Activated CD4-positive, alpha-beta memory T cell treated with anti-CD3 and anti-CD28 coated beads, Interleukin-2, amount 10 ng/mL, durations not matched to agents 7 days and 5 days (primary cell): ENCODE measurements around the gene CIDEC. TPM values are rescaled to one million over a fixed set of nuclear protein-coding genes. Genes with fewer than 3 reads are reported as not detected.
"Not testable (repeated sequence)": the region's sequence is repeated elsewhere in the genome, so short reads cannot be mapped to it uniquely, and the experiment has no call there.

Experiments used
- CTCF ChIA-PET: fragments of 350-600 bp; sonication (Branson Sonifier 250); formaldehyde crosslinking; loops from one replicate; lab custom pipeline; 2021; ENCODE audit warnings: antibody characterized with exemption, inconsistent platforms; lab: Charles Lee
- POLR2A ChIA-PET: fragments of 350-600 bp; sonication (Branson Sonifier 250); formaldehyde crosslinking; loops from one replicate; lab custom pipeline; 2021; ENCODE audit warnings: antibody characterized with exemption; lab: Charles Lee
- DNase-seq: peaks from one replicate; pipeline ENCODE4 v3.0.0-alpha.2; 2020
- H3K27ac Mint-ChIP-seq: one replicate; pipeline ENCODE4 v1.8.0; 2021; ENCODE audit warnings: mild to moderate bottlenecking, mixed read lengths
- H3K27me3 Mint-ChIP-seq: one replicate; pipeline ENCODE4 v1.8.0; 2021; ENCODE audit warnings: mixed read lengths
- H3K36me3 Mint-ChIP-seq: one replicate; pipeline ENCODE4 v1.8.0; 2021; ENCODE audit warnings: low read depth, mixed read lengths
- H3K4me1 Mint-ChIP-seq: one replicate; pipeline ENCODE4 v1.8.0; 2021; ENCODE audit warnings: mixed read lengths
- H3K4me3 Mint-ChIP-seq: one replicate; pipeline ENCODE4 v1.8.0; 2021; ENCODE audit warnings: mild to moderate bottlenecking, mixed read lengths
- H3K9me3 Mint-ChIP-seq: one replicate; pipeline ENCODE4 v1.8.0; 2021; ENCODE audit warnings: mixed read lengths
- total RNA-seq, 2 experiments: library from RNA; stranded (reverse); gene quantifications; one replicate each; pipeline ENCODE4 v1.2.3, GENCODE V29; 2021

The CIDEC gene
- total RNA-seq, 2 experiments from 2014 or later, result not detected

DNA sequence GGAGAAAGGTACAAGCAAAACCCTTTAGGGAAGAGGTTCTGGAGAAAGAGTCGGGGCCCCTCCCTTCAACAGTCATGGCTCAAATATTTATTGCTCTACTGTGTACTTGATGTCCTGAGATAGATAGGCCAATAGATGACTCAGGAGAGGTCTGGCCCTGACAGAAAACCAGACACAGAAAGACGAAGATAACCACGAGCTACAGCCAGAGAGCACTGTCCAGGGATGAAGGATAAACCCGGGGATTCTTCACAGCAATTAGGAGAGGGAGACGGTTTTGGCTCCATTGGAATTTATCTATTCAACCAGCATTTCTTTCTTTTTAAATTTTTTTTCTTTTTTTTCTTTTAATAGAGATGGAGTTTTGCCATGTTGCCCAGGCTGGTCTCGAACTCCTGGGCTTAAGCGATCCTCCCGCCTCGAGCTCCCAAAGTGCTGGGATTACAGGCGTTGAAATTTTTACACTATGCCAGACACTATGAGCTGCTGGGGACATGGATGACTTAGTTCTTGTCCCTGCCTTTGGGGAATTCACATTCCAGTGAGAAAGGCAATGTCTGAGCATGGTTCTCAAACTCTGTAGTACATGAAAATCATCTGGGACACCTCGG, 4.6 kb upstream of the CIDEC start:
- Mint-ChIP-seq H3K27me3 (no peaks in the 10 kb centered on the region), H3K9me3 (no peaks in the 10 kb centered on the region), H3K36me3 (no peaks in the 10 kb centered on the region), H3K4me3 (no peak overlapping the region), H3K4me1 (peaks cover under 1% of the 10 kb centered on the region), H3K27ac (no peak overlapping the region)
- DNase-seq, result no peak
- CTCF ChIA-PET, result interaction anchor here (0.5 to 2.2 kb wide), 2 partner anchors 48 to 138 kb away, joined by 4 to 9 read pairs; no protein-coding TSS in a partner anchor
- POLR2A ChIA-PET, result interaction anchor here (0.6 kb wide), 1 partner anchor 177 kb away, joined by 3 read pairs; no protein-coding TSS in a partner anchor

DNA sequence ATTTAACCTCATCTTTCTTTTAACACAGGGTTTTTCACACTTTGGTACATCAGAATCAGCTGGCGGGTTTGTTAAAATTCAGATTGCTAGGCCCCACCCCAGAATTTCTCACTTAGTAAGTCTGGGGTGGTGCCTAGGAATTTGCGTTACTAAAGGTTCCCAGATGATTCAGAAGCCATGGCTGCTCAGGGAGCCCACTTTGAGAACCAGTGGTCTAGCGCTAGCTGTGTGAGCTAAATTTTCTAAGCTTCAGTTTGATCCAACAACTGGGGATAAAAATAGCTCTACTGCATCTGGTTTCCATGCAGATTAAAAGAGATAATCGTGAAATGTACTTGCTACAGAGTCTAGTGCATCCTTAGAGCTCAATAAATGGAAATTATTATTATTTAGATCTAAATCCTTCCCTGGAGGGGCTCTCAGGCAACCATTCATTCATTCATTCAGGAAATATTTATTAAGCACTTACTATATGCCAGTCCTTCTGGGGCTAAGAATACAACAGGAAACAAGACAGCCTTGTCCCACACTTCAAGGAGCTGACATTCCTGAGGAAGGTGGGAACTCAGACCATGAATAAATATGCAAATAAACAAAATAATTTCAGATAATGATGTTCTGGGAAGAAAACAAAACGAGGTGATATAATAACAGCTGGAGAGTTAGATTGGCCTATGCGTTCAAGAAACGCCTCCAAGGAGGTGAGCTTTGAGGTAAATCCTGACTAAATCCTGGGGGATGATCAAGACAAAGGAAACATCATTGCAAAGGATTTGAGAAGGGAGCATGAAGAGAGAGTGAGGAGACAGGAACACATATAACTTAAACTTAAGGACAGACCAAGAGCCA, 3.9 kb upstream of the CIDEC start:
- POLR2A ChIA-PET, result interaction anchor here (0.6 to 1.3 kb wide), 2 partner anchors 10 to 176 kb away, joined by 3 read pairs; no protein-coding TSS in a partner anchor
- no peaks in the 10 kb centered on the region for H3K36me3 Mint-ChIP-seq

DNA sequence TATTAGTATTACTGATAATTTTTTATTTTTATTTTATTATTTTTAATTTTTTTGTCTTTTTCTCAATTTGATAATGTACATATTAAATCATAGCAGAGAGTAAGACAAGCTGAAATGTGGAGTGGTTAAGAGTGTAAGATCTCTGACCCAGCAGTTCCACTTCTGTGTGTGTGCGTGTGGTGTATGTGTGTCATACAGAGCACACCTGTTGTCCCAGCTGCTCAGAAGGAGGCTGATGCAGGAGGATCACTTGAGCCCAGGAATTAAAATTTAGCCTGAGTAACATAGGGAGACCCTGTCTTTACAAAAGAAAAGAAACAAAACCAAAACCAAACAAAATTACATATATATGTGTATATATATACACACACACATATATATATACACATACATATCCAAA, 1.4 kb upstream of the CIDEC start:
- H3K36me3 Mint-ChIP-seq, result no peaks in the 10 kb centered on the region
- H3K27ac Mint-ChIP-seq, result no peak overlapping the region
- no peak for DNase-seq
- H3K27me3 Mint-ChIP-seq, result peaks cover 3% of the 10 kb centered on the region
- no peak overlapping the region for H3K4me3 Mint-ChIP-seq
- H3K9me3 Mint-ChIP-seq, result no peaks in the 10 kb centered on the region
- H3K4me1 Mint-ChIP-seq, result no peaks in the 10 kb centered on the region
- CTCF ChIA-PET, result interaction anchor here (0.7 kb wide), 1 partner anchor 135 kb away, joined by 3 read pairs; no protein-coding TSS in a partner anchor
- POLR2A ChIA-PET, result no interaction called here

More for the DNA sequence above, 3.9 kb upstream of the CIDEC start:
- Mint-ChIP-seq H3K9me3 (no peaks in the 10 kb centered on the region), H3K4me3 (no peak overlapping the region), H3K4me1 (no peaks in the 10 kb centered on the region), H3K27me3 (no peaks in the 10 kb centered on the region), H3K27ac (no peak overlapping the region)
- CTCF ChIA-PET, result interaction anchor here (0.7 to 2.2 kb wide), 2 partner anchors 49 to 147 kb away, joined by 3 to 9 read pairs; no protein-coding TSS in a partner anchor
- DNase-seq, result no peak

DNA sequence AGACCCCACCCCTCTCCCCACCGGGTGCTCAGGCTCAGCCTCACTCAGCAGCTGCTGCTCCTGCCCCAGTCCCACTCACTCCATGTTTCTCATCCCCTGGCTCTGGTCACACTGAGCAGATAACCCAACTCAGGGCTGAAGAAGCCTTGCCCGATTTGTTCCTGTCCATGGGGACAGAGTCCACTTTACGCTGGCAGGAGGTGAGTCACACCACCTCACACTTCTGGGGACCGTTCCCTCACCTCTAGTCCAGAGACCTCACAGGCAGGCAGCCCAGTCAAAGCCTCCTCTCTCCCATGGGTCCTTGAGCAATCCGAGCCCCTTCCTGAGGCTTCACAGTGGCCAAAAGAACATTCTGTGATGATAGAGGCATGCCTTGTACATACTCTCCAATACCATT, 1.4 kb downstream of the CIDEC start:
- DNase-seq, result no peak
- Mint-ChIP-seq H3K9me3 (no peaks in the 10 kb centered on the region), H3K36me3 (no peaks in the 10 kb centered on the region), H3K27ac (no peak overlapping the region), H3K27me3 (peaks cover 3% of the 10 kb centered on the region), H3K4me3 (no peak overlapping the region), H3K4me1 (no peaks in the 10 kb centered on the region)
- ChIA-PET CTCF (no interaction called here), POLR2A (no interaction called here)

DNA sequence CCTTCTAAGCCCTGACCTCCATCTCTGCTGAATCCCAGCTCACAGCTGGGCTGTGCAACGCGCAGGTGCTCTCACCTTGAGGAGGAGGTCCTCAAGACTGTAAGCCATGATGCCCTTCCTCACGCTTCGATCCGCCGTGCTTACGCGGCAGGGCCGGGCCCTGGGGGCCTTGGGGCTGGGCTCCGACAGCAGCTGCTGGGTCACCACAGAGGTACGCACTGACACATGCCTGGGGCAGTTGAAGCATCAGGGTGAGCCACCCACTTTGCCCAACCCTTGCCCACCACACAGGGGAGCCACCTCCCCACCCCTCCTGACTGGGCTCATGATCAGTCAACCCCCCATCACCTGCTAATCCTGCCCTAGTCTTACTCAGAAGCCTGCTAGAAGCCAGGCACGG, 3.1 kb downstream of the CIDEC start:
- POLR2A ChIA-PET, result interaction anchor here (1.7 kb wide), 1 partner anchor 14 kb away, joined by 7 read pairs; the partner anchor contains the start of gene JAGN1
- Mint-ChIP-seq H3K27me3 (peaks cover 3% of the 10 kb centered on the region), H3K27ac (no peak overlapping the region), H3K4me3 (no peak overlapping the region), H3K4me1 (no peaks in the 10 kb centered on the region), H3K36me3 (no peaks in the 10 kb centered on the region), H3K9me3 (no peaks in the 10 kb centered on the region)
- CTCF ChIA-PET, result no interaction called here
- no peak for DNase-seq

DNA sequence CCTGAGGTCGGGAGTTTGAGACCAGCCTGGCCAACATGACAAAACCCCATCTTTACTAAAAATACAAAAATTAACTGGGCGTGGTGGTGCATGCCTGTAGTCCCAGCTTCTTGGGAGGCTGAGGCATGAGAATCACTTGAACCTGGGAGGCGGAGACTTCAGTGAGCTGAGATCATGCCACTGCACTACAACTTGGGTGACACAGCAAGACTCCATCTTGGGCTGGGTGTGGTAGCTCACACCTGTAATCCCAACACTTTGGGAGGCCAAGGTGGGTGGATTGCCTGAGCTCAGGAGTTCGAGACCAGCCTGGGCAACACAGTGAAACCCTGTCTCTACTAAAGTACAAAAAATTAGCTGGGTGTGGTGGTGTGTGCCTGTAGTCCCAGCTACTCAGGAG, 3.8 kb downstream of the CIDEC start:
- POLR2A ChIA-PET, result interaction anchor here (1.7 kb wide), 1 partner anchor 14 kb away, joined by 7 read pairs; the partner anchor contains the start of gene JAGN1
- CTCF ChIA-PET, H3K9me3 Mint-ChIP-seq, H3K27me3 Mint-ChIP-seq, H3K4me3 Mint-ChIP-seq, DNase-seq, H3K4me1 Mint-ChIP-seq, H3K27ac Mint-ChIP-seq, H3K36me3 Mint-ChIP-seq: not testable (repeated sequence)

DNA sequence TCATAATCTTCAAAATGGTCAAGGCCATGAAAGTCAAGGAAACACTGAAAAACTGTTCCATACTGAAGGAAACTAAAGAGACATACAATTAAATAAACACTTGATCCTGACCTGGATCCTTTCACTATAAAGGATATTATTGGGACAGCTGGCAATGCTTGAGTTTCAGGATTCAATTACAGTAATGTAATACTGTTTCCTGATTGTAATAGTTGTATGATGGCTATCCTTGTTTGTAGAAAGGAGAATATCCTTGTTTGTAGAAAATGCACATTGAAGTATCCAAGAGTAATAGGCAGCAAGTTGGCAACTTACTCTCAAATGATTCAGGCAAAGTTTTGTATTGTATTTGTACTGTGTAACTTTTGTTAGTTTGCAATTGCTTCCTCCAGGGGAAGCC, 4.6 kb downstream of the CIDEC start:
- Mint-ChIP-seq H3K27ac (no peak overlapping the region), H3K9me3 (no peaks in the 10 kb centered on the region), H3K4me1 (no peaks in the 10 kb centered on the region), H3K4me3 (no peak overlapping the region), H3K36me3 (no peaks in the 10 kb centered on the region), H3K27me3 (peaks cover 3% of the 10 kb centered on the region)
- ChIA-PET CTCF (no interaction called here), POLR2A (no interaction called here)
- no peak for DNase-seq

DNA sequence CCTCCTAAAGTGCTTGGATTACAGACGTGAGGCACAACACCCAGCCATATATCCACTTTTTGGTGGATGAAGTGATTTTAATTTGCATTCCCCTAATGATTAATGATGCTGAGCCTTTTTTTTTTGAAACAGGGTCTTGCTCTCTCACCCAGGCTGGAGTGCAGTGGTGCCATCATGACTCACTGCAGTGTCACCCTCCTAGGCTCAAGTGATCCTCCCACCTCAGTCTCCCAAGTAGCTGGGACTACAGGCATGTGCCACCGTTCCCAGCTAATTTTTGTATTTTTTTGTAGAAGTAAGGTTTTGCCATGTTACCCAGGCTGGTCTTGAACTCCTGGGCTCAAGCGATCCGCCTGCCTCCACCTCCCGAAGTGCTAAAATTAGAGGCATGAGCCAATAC, 8.0 kb downstream of the CIDEC start:
- H3K36me3 Mint-ChIP-seq, H3K27me3 Mint-ChIP-seq, H3K27ac Mint-ChIP-seq, POLR2A ChIA-PET, H3K4me1 Mint-ChIP-seq, H3K9me3 Mint-ChIP-seq, H3K4me3 Mint-ChIP-seq, DNase-seq: not testable (repeated sequence)
- CTCF ChIA-PET, result interaction anchor here (1.6 kb wide), 1 partner anchor 23 kb away, joined by 3 read pairs; no protein-coding TSS in a partner anchor

DNA sequence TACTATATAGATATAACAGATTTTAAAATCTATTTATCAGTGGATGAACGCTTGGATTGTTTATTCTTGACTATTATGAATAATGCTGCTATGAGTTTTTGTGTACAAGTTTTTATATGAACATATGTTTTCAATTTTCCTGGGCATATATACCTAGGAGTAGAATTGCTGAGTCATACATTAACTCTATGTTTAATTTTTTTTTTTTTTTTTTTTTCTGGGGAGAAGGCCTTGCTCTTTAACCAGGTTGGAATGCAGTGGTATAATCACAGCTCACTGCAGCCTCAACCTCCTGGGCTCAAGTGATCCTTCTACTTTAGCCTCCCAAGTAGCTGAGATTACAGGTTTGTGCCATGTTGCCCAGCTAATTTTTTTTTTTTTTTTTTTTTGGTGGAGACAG, 9.1 kb downstream of the CIDEC start:
- Mint-ChIP-seq H3K36me3 (no peaks in the 10 kb centered on the region), H3K27me3 (no peaks in the 10 kb centered on the region), H3K4me1 (no peaks in the 10 kb centered on the region), H3K9me3 (no peaks in the 10 kb centered on the region), H3K27ac (no peak overlapping the region), H3K4me3 (no peak overlapping the region)
- ChIA-PET POLR2A (no interaction called here), CTCF (interaction anchor here (0.5 to 1.2 kb wide), 2 partner anchors 61 to 225 kb away, joined by 4 read pairs; no protein-coding TSS in a partner anchor)
- DNase-seq, result no peak

DNA sequence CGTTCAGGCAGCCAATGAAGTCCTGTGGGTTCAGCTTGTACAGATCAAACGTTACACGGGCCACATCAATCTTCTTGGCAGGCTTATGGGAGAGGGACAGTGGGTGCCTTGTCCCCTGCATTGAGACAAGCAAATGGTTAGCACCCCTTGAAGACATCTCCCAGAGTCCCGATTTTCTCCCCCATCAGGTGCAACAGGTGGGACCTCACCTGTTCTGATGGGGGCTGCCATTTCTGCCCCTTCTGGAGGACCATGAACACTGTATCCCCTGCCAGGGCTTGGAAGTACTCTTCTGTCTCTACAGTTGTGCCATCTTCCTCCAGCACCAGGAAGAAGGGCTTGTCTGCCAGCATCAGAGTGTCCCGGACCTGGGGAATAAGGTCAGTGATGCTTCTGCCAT, 10.1 kb downstream of the CIDEC start:
- no peaks in the 10 kb centered on the region for H3K36me3 Mint-ChIP-seq
- H3K27ac Mint-ChIP-seq, result no peak overlapping the region
- no peaks in the 10 kb centered on the region for H3K4me1 Mint-ChIP-seq
- H3K9me3 Mint-ChIP-seq, result no peaks in the 10 kb centered on the region
- ChIA-PET POLR2A (no interaction called here), CTCF (interaction anchor here (1.2 kb wide), 1 partner anchor 62 kb away, joined by 4 read pairs; no protein-coding TSS in a partner anchor)
- H3K4me3 Mint-ChIP-seq, result no peak overlapping the region
- DNase-seq, result no peak
- no peaks in the 10 kb centered on the region for H3K27me3 Mint-ChIP-seq

DNA sequence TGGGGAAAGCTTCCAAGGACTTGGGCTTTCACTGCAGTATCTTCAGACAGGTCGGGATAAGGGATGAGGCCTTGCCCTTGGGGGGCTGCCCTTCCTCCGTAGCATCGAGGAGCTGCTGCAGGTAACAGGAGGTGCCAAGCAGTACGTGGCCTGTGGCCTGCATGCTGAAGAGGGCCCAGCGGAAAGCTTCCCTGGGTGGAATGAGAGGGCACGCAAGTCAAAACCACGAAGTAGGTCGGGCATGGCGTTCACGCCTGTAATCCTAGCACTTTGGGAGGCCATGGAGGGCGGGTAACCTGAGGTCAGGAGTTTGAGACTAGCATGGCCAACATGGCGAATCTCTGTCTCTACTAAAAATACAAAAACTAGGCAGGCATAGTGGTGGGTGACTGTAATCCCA, 12.9 kb downstream of the CIDEC start:
- Mint-ChIP-seq H3K27ac (no peak overlapping the region), H3K36me3 (no peaks in the 10 kb centered on the region), H3K9me3 (no peaks in the 10 kb centered on the region), H3K4me1 (peaks cover 2% of the 10 kb centered on the region), H3K27me3 (peaks cover 6% of the 10 kb centered on the region), H3K4me3 (no peak overlapping the region)
- CTCF ChIA-PET, result no interaction called here
- POLR2A ChIA-PET, result no interaction called here
- no peak for DNase-seq

DNA sequence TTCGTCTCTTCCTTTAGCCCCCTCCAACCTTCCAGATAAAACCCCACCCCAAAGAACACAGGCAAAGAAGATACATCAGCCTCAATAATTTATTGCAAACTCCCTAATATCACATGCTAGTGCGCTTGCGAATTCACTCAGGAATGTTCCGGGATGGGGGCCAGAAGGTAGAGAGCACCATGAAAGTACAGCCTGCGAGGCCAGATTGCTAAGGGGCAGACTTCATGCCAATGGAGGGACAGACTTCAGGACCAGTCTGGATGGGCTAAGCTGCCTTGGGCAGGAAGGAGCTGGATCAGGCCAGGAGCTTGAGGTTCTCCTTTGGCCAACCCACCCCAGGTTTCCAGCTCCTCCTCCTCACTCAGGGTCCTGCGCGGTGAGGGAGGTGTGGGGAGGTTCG, 13.4 kb downstream of the CIDEC start:
- Mint-ChIP-seq H3K27ac (no peak overlapping the region), H3K4me1 (peaks cover 2% of the 10 kb centered on the region), H3K27me3 (peaks cover 11% of the 10 kb centered on the region), H3K4me3 (no peak overlapping the region), H3K36me3 (no peaks in the 10 kb centered on the region), H3K9me3 (no peaks in the 10 kb centered on the region)
- ChIA-PET POLR2A (no interaction called here), CTCF (no interaction called here)
- no peak for DNase-seq

DNA sequence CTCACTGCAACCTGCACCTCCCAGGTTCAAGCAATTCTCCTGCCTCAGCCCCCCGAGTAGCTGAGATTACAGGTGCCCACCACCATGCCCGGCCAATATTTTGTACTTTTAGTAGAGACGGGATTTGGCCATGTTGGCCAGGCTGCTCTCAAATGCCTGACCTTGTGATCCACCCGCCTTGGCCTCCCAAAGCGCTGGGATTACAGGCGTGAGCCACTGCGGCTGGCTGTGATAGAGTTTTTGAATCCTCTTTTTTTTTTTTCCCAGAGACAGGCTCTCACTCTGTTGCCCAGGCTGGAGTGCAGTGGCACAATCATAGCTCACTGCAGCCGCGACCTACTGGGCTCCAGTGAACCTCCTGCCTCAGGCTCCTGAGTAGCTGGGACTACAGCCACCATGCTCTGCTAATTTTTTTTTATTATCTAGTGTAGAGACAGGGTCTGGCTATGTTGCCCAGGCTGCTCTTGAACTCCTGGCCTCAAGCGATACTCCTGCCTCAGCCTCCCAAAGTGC, 14.9 kb downstream of the CIDEC start:
- ChIA-PET CTCF (interaction anchor here (2.2 kb wide), 1 partner anchor 81 kb away, joined by 6 read pairs; no protein-coding TSS in a partner anchor), POLR2A (interaction anchor here (0.6 to 1.1 kb wide), 2 partner anchors 9 to 48 kb away, joined by 3 read pairs; no protein-coding TSS in a partner anchor)
- H3K9me3 Mint-ChIP-seq, H3K27ac Mint-ChIP-seq, H3K4me3 Mint-ChIP-seq, H3K36me3 Mint-ChIP-seq, H3K4me1 Mint-ChIP-seq, DNase-seq: not testable (repeated sequence)
- H3K27me3 Mint-ChIP-seq, result peaks cover 11% of the 10 kb centered on the region
